Measurements from ENCODE around the gene SLC66A3.

DNA sequence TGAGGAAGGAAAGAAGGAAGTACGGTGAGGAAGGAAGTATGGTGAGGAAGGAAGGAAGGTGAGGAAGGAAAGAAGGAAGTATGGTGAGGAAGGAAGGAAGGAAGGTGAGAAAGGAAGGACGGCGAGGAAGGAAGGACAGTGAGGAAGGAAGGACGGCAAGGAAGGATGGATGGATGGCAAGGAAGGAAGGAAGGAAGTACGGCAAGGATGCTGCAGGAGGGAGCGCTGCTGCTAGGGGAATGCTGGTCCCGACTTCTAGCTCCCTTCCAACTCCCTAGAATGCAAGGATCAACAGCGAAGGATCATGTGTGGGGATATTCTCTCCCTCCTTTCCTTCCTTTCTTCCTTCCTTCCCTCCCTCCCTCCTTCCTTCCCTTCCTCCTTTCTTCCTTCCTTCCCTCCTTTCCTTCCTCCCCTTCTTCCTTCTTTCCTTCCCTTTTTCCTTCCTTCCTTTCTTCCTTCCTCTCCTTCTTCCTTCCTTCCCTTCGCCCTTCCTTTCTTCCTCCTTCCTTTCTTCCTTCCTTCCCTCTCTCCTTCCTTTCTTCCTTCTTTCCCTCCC, 42.3 kb upstream of the SLC66A3 start:
- TF ChIP-seq, protein P1, sequence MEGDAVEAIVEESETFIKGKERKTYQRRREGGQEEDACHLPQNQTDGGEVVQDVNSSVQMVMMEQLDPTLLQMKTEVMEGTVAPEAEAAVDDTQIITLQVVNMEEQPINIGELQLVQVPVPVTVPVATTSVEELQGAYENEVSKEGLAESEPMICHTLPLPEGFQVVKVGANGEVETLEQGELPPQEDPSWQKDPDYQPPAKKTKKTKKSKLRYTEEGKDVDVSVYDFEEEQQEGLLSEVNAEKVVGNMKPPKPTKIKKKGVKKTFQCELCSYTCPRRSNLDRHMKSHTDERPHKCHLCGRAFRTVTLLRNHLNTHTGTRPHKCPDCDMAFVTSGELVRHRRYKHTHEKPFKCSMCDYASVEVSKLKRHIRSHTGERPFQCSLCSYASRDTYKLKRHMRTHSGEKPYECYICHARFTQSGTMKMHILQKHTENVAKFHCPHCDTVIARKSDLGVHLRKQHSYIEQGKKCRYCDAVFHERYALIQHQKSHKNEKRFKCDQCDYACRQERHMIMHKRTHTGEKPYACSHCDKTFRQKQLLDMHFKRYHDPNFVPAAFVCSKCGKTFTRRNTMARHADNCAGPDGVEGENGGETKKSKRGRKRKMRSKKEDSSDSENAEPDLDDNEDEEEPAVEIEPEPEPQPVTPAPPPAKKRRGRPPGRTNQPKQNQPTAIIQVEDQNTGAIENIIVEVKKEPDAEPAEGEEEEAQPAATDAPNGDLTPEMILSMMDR (IDR thresholded peaks at IDR 0.05), result no peak
- no peak for TF ChIP-seq POLR2A (IDR thresholded peaks at IDR 0.05)
